ENCODE results near the gene BIVM. TPM values are rescaled to one million over a fixed set of nuclear protein-coding genes. Genes with fewer than 3 reads are reported as not detected.
A peak's percentile ranks its signal among the peaks of the same experiment; 100 is the strongest.

The BIVM gene
- polyA plus RNA-seq, 3 donors = 0.76 to 1.1 (median 0.81) TPM

GRCh38 chr13:102817241-102817640 is 18.3 kb downstream of the BIVM start:
- H3K4me1 ChIP-seq (ENCODE audit: control insufficient read depth in 1 of 2, insufficient read depth in 2 of 2, low read length in 2 of 2) = no peaks in the 10 kb centered on the region
- no peaks in the 10 kb centered on the region for H3K27me3 ChIP-seq (ENCODE audit: control insufficient read depth in 2 of 2, insufficient read depth in 2 of 2, low read length in 2 of 2)
- Mint-ChIP-seq H3K4me1 (no peaks in the 10 kb centered on the region), H3K9me3 (no peaks in the 10 kb centered on the region), H3K27me3 (ENCODE audit: low read depth in 3 of 3) (no peaks in the 10 kb centered on the region), H3K27ac (no peak overlapping the region), H3K4me3 (no peak overlapping the region), H3K36me3 (peaks cover 9 to 14% of the 10 kb centered on the region in 2 donors)
- no peak overlapping the region for H3K27ac ChIP-seq (ENCODE audit: low read depth in 1 of 2, low read length in 2 of 2)
- no peak overlapping the region for H2AFZ ChIP-seq (ENCODE audit: insufficient read depth, low read depth, low read length, poor library complexity, severe bottlenecking)
- H4K20me1 ChIP-seq (ENCODE audit: insufficient read depth, low read length) = no peaks in the 10 kb centered on the region
- H3K4me2 ChIP-seq (replicated peaks; ENCODE audit: extremely low read depth, low read length, poor library complexity, severe bottlenecking) = no peak overlapping the region
- no CpG with 5 or more reads among the region's 1 CpG for WGBS (ENCODE audit: insufficient coverage)
- no peaks in the 10 kb centered on the region for H3K79me2 ChIP-seq (ENCODE audit: insufficient read depth, low read length)
- no peak for DNase-seq
- TF ChIP-seq CTCF (IDR thresholded peaks at IDR 0.05) = no peak
- no peak overlapping the region for H3K9ac ChIP-seq (ENCODE audit: insufficient read depth, low read length, poor library complexity, severe bottlenecking)
- no peak overlapping the region for H3K4me3 ChIP-seq (replicated peaks in 1 of 3; ENCODE audit: low read depth in 2 of 3, low read length in 3 of 3)
- H3K9me3 ChIP-seq (replicated peaks in 1 of 2; ENCODE audit: control insufficient read depth in 1 of 2, insufficient read depth in 1 of 2, low read length in 2 of 2) = no peaks in the 10 kb centered on the region
- H3K36me3 ChIP-seq (replicated peaks in 1 of 2; ENCODE audit: control insufficient read depth in 1 of 2, insufficient read depth in 2 of 2, low read length in 2 of 2) = no peaks in the 10 kb centered on the region
- intact Hi-C loops (cut with micrococcal nuclease) = no loop called here

- H3K4me2 ChIP-seq (replicated peaks; ENCODE audit: extremely low read depth, low read length, poor library complexity, severe bottlenecking) = no peak overlapping the region
- intact Hi-C loops (cut with micrococcal nuclease) = no loop called here
- peaks cover 16 to 18% of the 10 kb centered on the region in 2 donors for H3K36me3 Mint-ChIP-seq
- no peaks in the 10 kb centered on the region for H3K79me2 ChIP-seq (ENCODE audit: insufficient read depth, low read length)
- H3K36me3 ChIP-seq (replicated peaks in 1 of 2; ENCODE audit: control insufficient read depth in 1 of 2, insufficient read depth in 2 of 2, low read length in 2 of 2) = no peaks in the 10 kb centered on the region
- no peak overlapping the region for H3K4me3 Mint-ChIP-seq
- H3K4me3 ChIP-seq (replicated peaks in 1 of 3; ENCODE audit: low read depth in 2 of 3, low read length in 3 of 3) = no peak overlapping the region
- no peaks in the 10 kb centered on the region for H3K27me3 Mint-ChIP-seq (ENCODE audit: low read depth in 3 of 3)
- no peaks in the 10 kb centered on the region for H3K9me3 Mint-ChIP-seq
- DNase-seq = no peak
- H4K20me1 ChIP-seq (ENCODE audit: insufficient read depth, low read length) = no peaks in the 10 kb centered on the region
- H3K4me1 ChIP-seq (ENCODE audit: control insufficient read depth in 1 of 2, insufficient read depth in 2 of 2, low read length in 2 of 2) = no peaks in the 10 kb centered on the region
- H3K9me3 ChIP-seq (replicated peaks in 1 of 2; ENCODE audit: control insufficient read depth in 1 of 2, insufficient read depth in 1 of 2, low read length in 2 of 2) = no peaks in the 10 kb centered on the region
- no peak overlapping the region for H3K9ac ChIP-seq (ENCODE audit: insufficient read depth, low read length, poor library complexity, severe bottlenecking)
- TF ChIP-seq CTCF (IDR thresholded peaks at IDR 0.05) = no peak
- H3K27me3 ChIP-seq (ENCODE audit: control insufficient read depth in 2 of 2, insufficient read depth in 2 of 2, low read length in 2 of 2) = no peaks in the 10 kb centered on the region
- H3K4me1 Mint-ChIP-seq = no peaks in the 10 kb centered on the region
- H2AFZ ChIP-seq (ENCODE audit: insufficient read depth, low read depth, low read length, poor library complexity, severe bottlenecking) = no peak overlapping the region
- H3K27ac ChIP-seq (ENCODE audit: low read depth in 1 of 2, low read length in 2 of 2) = no peak overlapping the region
- peak overlapping the region in 1 of 7 donors; percentile 11 for H3K27ac Mint-ChIP-seq
Observed at GRCh38 chr13:102817907-102818306, 19.0 kb downstream of the BIVM start.

Data from CD14-positive monocyte (primary cell).